ENCODE data around the gene CYS1. TPM values are rescaled to one million over a fixed set of nuclear protein-coding genes. Genes with fewer than 3 reads are reported as not detected.

CYS1 gene
- total and polyA plus RNA-seq, 2 of the 8 experiments (the other 6 are each of a cell fraction or from before 2014, with no cell fraction given), result 0.09 to 0.13 TPM

GRCh38 chr2:10007921-10008808 is 72.0 kb downstream of the CYS1 start:
- Histone ChIP-seq H2BK12ac (ENCODE audit: low read depth, low read length) (no peak overlapping the region), H3K36me3 (ENCODE audit: control insufficient read depth in 2 of 4, insufficient read depth in 4 of 4, low read length in 3 of 4) (no peaks in the 10 kb centered on the region), H3K4me3 (ENCODE audit: extremely low read depth in 1 of 4, insufficient read depth in 2 of 4, low read depth in 3 of 4, low read length in 4 of 4) (no peak overlapping the region), H3K4ac (replicated peaks; ENCODE audit: insufficient read length, low read depth, low read length) (no peak overlapping the region), H4K5ac (ENCODE audit: insufficient read length, low read depth, low read length) (no peak overlapping the region), H2BK20ac (ENCODE audit: low read length) (no peak overlapping the region), H3K4me2 (ENCODE audit: insufficient read depth in 1 of 2, low read depth in 2 of 2, low read length in 2 of 2) (no peak overlapping the region), H3K27ac (ENCODE audit: low read depth, low read length) (no peak overlapping the region), H2AK5ac (ENCODE audit: low read depth, low read length) (no peak overlapping the region), H3K18ac (ENCODE audit: extremely low read depth, low read length) (no peak overlapping the region), H3K4me1 (replicated peaks in 1 of 4; ENCODE audit: control insufficient read depth in 3 of 4, insufficient read depth in 4 of 4, low read length in 3 of 4) (no peaks in the 10 kb centered on the region), H4K91ac (replicated peaks; ENCODE audit: insufficient read length, low read length) (no peak overlapping the region), H2BK5ac (ENCODE audit: low read depth, low read length) (no peak overlapping the region), H2BK120ac (replicated peaks; ENCODE audit: low read depth, low read length) (no peak overlapping the region), H3K23ac (ENCODE audit: insufficient read length) (no peak overlapping the region), H2BK15ac (ENCODE audit: low read length) (no peak overlapping the region), H3K56ac (replicated peaks; ENCODE audit: insufficient read length, low read depth, low read length) (no peak overlapping the region), H3K79me2 (ENCODE audit: control insufficient read depth in 1 of 2, insufficient read depth in 2 of 2, low read length in 2 of 2) (no peaks in the 10 kb centered on the region), H3K79me1 (ENCODE audit: low read depth, low read length) (no peaks in the 10 kb centered on the region), H3K14ac (ENCODE audit: insufficient read length) (no peak overlapping the region), H3K9ac (replicated peaks in 1 of 4; ENCODE audit: extremely low read depth in 1 of 4, low read depth in 3 of 4, low read length in 3 of 4) (no peak overlapping the region), H3K27me3 (replicated peaks in 1 of 4; ENCODE audit: control insufficient read depth in 3 of 4, extremely low read depth in 1 of 4, insufficient read depth in 3 of 4, low read length in 3 of 4) (no peaks in the 10 kb centered on the region), H4K20me1 (replicated peaks in 1 of 2; ENCODE audit: control insufficient read depth in 1 of 2, insufficient read depth in 2 of 2, low read length in 2 of 2) (peaks cover 0 to 2% of the 10 kb centered on the region in 2 experiments), H3K9me3 (ENCODE audit: insufficient read depth in 2 of 2, low read depth in 1 of 2, low read length in 1 of 2) (peaks cover 0 to 2% of the 10 kb centered on the region in 2 experiments; a peak in 1 of 4 replicates), H2AFZ (ENCODE audit: low read length) (no peak overlapping the region), H4K8ac (ENCODE audit: extremely low read depth, insufficient read depth, low read length) (no peak overlapping the region), H3K23me2 (ENCODE audit: low read depth, low read length) (no peaks in the 10 kb centered on the region; the same call in 1 of the 2 replicates)
- ChIA-PET POLR2A (ENCODE audit: partially characterized antibody) (interaction anchor here (1.2 kb wide), 1 partner anchor 40 kb away, joined by 3 read pairs; no protein-coding TSS in a partner anchor), CTCF (ENCODE audit: partially characterized antibody) (interaction anchor here (0.6 to 4.5 kb wide), 10 partner anchors 12 to 284 kb away, joined by 3 to 23 read pairs (median 4); no protein-coding TSS in a partner anchor)
- DNase-seq (ENCODE audit: low read depth in 1 of 2, low spot score in 2 of 2) (no peak), FAIRE-seq (no peak)
- no peak for TF ChIP-seq GTF2F1 (IDR thresholded peaks at IDR 0.05; ENCODE audit: borderline replicate concordance, low read depth, low read length)
- no peak for TF ChIP-seq EGR1 (IDR thresholded peaks at IDR 0.05; ENCODE audit: borderline replicate concordance, low read depth, low read length)
- no peak for TF ChIP-seq NANOG (IDR thresholded peaks at IDR 0.05; ENCODE audit: insufficient read depth, low read depth, low read length, poor library complexity, severe bottlenecking)
- TF ChIP-seq CHD1 (IDR thresholded peaks at IDR 0.05; ENCODE audit: low read depth, low read length), result no peak
- TF ChIP-seq YY1 (IDR thresholded peaks at IDR 0.05; ENCODE audit: low read depth, low read length), result no peak
- no peak for TF ChIP-seq SRF (IDR thresholded peaks at IDR 0.05; ENCODE audit: low read depth, low read length)
- TF ChIP-seq TEAD4 (IDR thresholded peaks at IDR 0.05; ENCODE audit: low read depth, low read length), result no peak
- WGBS, 2 experiments (ENCODE audit: extremely low coverage in 1 of 2, insufficient coverage in 1 of 2, insufficient read length in 1 of 2, insufficient replicate concordance in 2 of 2, low coverage in 1 of 2, low lambda C conversion rate in 2 of 2, missing lambda C conversion rate in 1 of 2), result 87% methylated on average over 22 of the region's 22 CpGs; no CpG with 5 or more reads in 1 of the 2 experiments

Data from H1 (cell line).